H1 (cell line): ENCODE results near the gene EPB41L3. TPM values are rescaled to one million over a fixed set of nuclear protein-coding genes. Genes with fewer than 3 reads are reported as not detected.

Source experiments
- CBX5 ChIP-seq: fragments of 300-800, 300-1000 bp; sonication (generic); IDR thresholded peaks from 2 replicates; pipeline ENCODE4 v1.7.1; 2016; ENCODE audit warnings: antibody characterized with exemption, low read length, low read depth
- CHD7 ChIP-seq: fragments of 300-600 bp; sonication (generic); IDR thresholded peaks from 2 replicates; pipeline ENCODE4 v1.7.1; 2012; ENCODE audit warnings: low read length, moderate library complexity, mild to moderate bottlenecking, inconsistent platforms; ENCODE audit not compliant: insufficient replicate concordance
- polyA plus RNA-seq, 7 experiments: library from polyadenylated mRNA; depleted of rRNA in 3 of 7; stranded (reverse) in 5 of 7; unstranded in 2 of 7; fragments of >200 nt in 5 of 7; fragments of 200-250 nt in 2 of 7; gene quantifications; 1 replicate in 5 of 7; 2 replicates in 1 of 7; 4 replicates in 1 of 7; pipeline versions ENCODE4 v1.2.1 to v1.2.3, GENCODE V29; 2011 to 2013; ENCODE audit warnings: missing spikeins in 2 of 7, mixed read lengths in 2 of 7
- total RNA-seq: library from RNA; stranded (reverse); fragmentation: NEBNext Ultra II Directional; extraction: Animal tissue kit (Norgen Biotek cat#: 25700); gene quantifications from 2 replicates; pipeline ENCODE4 v1.2.1, GENCODE V29; 2021

Gene EPB41L3
- total and polyA plus RNA-seq, 2 of the 8 experiments (the other 6 are each of a cell fraction or from before 2014, with no cell fraction given) = 7.9 to 16.1 TPM

- TF ChIP-seq CHD7 = no peak
- no peak for TF ChIP-seq CBX5
Observed at GRCh38 chr18:5582076-5582475, 38.3 kb upstream of the EPB41L3 start (continued).
